Skeletal muscle satellite cell (primary cell): ENCODE measurements around the gene KLHL2.
"Not testable (repeated sequence)": the region's sequence is repeated elsewhere in the genome, so short reads cannot be mapped to it uniquely, and the experiment has no call there.

Experiments used
- H3K27me3 ChIP-seq: 2 replicates; pipeline ENCODE4 v1.7.0; 2013; ENCODE audit warnings: low read length; ENCODE audit not compliant: control insufficient read depth, insufficient read depth
- H3K36me3 ChIP-seq: 2 replicates; pipeline ENCODE4 v1.7.0; 2013; ENCODE audit warnings: mild to moderate bottlenecking, control low read depth, low read length; ENCODE audit not compliant: insufficient read depth
- H3K4me1 ChIP-seq: 2 replicates; pipeline ENCODE4 v1.7.0; 2013; ENCODE audit warnings: low read length; ENCODE audit not compliant: control insufficient read depth, insufficient read depth
- H3K4me2 ChIP-seq: 2 replicates; pipeline ENCODE4 v1.7.0; 2013; ENCODE audit warnings: mild to moderate bottlenecking, low read length
- H3K4me3 ChIP-seq: 2 replicates; pipeline ENCODE4 v1.7.0; 2013; ENCODE audit warnings: low read length
- H3K9ac ChIP-seq: 2 replicates; pipeline ENCODE4 v1.7.0; 2013; ENCODE audit warnings: mild to moderate bottlenecking, low read depth, low read length, moderate library complexity
- H3K9me3 ChIP-seq: replicated peaks from 2 replicates; pipeline ENCODE4 v1.7.0; 2013; ENCODE audit warnings: mild to moderate bottlenecking, control low read depth, low read length

Gene KLHL2

DNA sequence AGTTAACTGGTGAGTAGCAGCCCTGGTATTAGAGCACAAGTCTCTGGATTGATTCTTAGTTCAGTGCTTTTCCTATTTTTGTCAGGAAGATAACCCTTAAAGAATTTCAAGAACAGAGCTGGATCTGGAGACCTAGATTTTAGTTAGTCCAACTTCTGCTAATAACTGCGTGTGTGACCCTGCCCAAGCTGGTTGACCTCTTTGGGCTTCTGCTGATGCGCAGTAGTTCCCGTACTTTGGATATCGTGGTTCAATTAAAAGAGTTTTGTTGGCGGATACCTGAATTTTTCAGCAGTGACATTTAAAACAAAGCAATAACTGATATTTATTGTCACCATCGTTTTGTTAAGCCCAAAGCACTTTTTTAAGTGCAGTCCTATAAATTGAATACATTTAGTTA, 129.4 kb downstream of the KLHL2 start:
- Histone ChIP-seq H3K4me1 (peaks cover 12% of the 10 kb centered on the region), H3K9ac (no peak overlapping the region), H3K4me2 (no peak overlapping the region), H3K9me3 (no peaks in the 10 kb centered on the region), H3K4me3 (no peak overlapping the region), H3K27me3 (no peaks in the 10 kb centered on the region), H3K36me3 (peaks cover 49% of the 10 kb centered on the region)

- peaks cover 43% of the 10 kb centered on the region for H3K36me3 ChIP-seq
- not testable (repeated sequence) for H3K4me2 ChIP-seq, H3K9me3 ChIP-seq, H3K27me3 ChIP-seq, H3K9ac ChIP-seq, H3K4me3 ChIP-seq, H3K4me1 ChIP-seq
These were observed 135.0 kb downstream of the KLHL2 start for GRCh38 chr4:165342340-165342739.

GRCh38 chr4:165343353-165344191, 136.2 kb downstream of the KLHL2 start:
- no peaks in the 10 kb centered on the region for H3K9me3 ChIP-seq
- H3K9ac ChIP-seq = no peak overlapping the region
- no peaks in the 10 kb centered on the region for H3K4me1 ChIP-seq
- no peaks in the 10 kb centered on the region for H3K27me3 ChIP-seq
- H3K4me2 ChIP-seq = no peak overlapping the region
- H3K36me3 ChIP-seq = peaks cover 35% of the 10 kb centered on the region
- no peak overlapping the region for H3K4me3 ChIP-seq

- H3K4me2 ChIP-seq = no peak overlapping the region
- H3K4me3 ChIP-seq = no peak overlapping the region
- H3K36me3 ChIP-seq = peaks cover 18% of the 10 kb centered on the region
- H3K9me3 ChIP-seq = no peaks in the 10 kb centered on the region
- no peaks in the 10 kb centered on the region for H3K27me3 ChIP-seq
- H3K9ac ChIP-seq = no peak overlapping the region
- no peaks in the 10 kb centered on the region for H3K4me1 ChIP-seq
These were observed 138.5 kb downstream of the KLHL2 start for GRCh38 chr4:165345666-165346417.

- Histone ChIP-seq H3K36me3 (peaks cover 3% of the 10 kb centered on the region), H3K4me2 (no peak overlapping the region), H3K9ac (no peak overlapping the region), H3K9me3 (no peaks in the 10 kb centered on the region), H3K4me1 (no peaks in the 10 kb centered on the region), H3K27me3 (no peaks in the 10 kb centered on the region), H3K4me3 (no peak overlapping the region)
These were observed 140.5 kb downstream of the KLHL2 start for GRCh38 chr4:165347647-165348569.

DNA sequence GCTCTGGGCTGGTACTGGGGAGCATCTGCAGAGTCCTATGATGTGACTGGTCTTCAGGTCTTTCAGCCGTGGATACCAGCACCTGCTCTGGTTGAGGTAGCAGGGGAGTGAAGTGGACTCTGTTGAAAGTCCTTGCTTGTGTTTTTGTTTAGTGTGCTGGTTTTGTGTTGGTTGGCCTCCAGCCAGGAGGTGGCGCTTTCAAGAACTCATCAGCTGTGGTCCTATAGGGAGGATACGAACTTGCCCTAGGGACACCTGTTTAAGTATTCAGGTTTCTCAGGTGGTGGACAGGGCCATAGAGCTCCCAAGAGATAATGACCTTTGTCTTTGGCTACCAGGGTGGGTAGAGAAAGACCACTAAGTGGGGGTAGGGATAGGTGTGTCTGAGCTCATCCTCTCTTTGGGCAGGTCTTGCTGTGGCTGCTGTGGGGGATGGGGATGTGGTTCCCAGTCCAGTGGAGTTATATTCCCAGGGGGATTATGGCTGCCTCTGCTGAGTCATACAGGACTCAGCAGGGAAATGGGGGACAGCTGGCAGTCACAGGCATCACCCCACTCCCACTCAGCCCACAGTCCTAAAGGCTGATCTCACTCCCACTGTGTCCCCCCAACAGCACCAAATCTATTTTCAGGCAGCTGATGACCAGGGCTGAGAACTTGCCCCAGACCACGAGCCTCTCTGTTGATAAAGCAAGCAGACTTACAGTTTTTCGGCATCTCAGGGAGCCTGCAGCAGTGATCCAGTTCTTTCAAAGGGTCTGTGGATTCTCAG, 144.2 kb downstream of the KLHL2 start:
- no peak overlapping the region for H3K4me2 ChIP-seq
- H3K27me3 ChIP-seq = no peaks in the 10 kb centered on the region
- H3K9ac ChIP-seq = no peak overlapping the region
- H3K4me3 ChIP-seq = no peak overlapping the region
- no peaks in the 10 kb centered on the region for H3K36me3 ChIP-seq
- H3K4me1 ChIP-seq = no peaks in the 10 kb centered on the region
- H3K9me3 ChIP-seq = no peaks in the 10 kb centered on the region

DNA sequence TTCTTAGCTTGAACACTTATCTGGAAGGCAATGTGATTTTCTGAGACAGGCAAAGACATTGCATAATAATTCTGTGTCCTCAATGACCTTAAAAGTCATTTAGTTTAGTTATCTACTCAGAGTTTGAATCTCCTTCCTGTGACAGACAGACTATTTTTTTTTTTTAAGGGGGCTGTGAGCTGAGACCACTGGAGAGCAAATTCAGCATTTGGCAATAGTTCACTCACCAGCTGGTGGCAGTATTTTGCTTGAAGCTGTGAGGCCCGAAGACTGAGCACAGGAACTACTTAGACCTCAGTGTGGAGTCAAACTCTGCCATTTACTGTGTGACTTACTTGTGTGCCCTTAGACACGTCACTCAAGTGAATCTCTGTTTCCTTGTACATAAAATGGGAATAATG, 148.5 kb downstream of the KLHL2 start:
- Histone ChIP-seq H3K4me2 (no peak overlapping the region), H3K36me3 (no peaks in the 10 kb centered on the region), H3K9ac (no peak overlapping the region), H3K4me3 (no peak overlapping the region), H3K4me1 (peaks cover 10% of the 10 kb centered on the region), H3K27me3 (no peaks in the 10 kb centered on the region), H3K9me3 (no peaks in the 10 kb centered on the region)

DNA sequence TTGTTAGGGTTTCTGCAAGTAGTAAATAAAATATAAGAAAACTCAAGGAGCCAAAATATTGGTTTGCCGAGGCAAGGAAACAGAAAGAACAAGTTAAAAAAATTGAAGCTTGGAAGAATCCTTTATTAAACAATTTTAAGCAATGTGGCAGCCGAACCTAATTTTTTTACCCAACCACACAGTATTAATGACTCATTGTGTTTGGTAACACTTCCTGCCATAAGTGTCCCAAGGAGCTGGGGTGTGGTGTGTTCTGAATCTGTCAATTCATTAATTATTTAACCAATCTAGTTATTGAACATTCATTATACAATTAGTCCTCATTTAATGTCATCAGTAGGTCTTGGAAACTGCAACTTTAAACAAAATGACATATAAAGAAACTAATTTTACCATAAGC, 152.1 kb downstream of the KLHL2 start:
- Histone ChIP-seq H3K36me3 (no peaks in the 10 kb centered on the region), H3K4me2 (no peak overlapping the region), H3K4me1 (peaks cover 10% of the 10 kb centered on the region), H3K4me3 (no peak overlapping the region), H3K9me3 (no peaks in the 10 kb centered on the region), H3K9ac (no peak overlapping the region), H3K27me3 (no peaks in the 10 kb centered on the region)

DNA sequence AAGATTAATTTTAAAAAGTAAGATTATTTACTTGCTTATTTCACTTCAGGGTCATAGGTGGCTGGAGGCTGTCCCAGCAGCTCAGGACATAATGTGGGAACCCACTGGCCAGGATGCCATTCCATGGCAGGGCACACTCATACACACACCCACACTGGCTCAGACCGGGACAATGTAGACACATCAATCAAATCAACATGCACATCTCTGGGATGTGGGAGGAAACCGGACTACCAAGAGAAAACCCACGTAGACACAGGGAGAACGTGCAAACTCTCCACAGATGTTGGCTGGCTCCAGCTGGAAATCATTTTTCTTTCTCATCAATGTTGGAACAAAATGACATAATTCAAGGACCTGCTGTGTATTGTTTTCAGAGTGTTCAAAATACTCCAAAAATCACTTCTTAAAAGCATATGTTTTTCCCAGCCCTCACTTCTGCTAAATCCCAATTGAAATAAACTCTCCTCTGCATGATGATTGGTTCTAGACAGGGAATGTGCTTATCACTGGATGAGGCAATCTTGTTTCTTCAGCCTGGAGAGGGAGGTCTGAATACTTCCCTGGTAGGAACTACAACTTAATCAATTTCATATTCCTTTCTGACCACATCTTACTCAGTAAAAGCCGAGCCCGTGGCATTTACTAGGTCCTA, 152.8 kb downstream of the KLHL2 start:
- Histone ChIP-seq H3K9me3 (no peaks in the 10 kb centered on the region), H3K4me2 (no peak overlapping the region), H3K9ac (no peak overlapping the region), H3K27me3 (no peaks in the 10 kb centered on the region), H3K36me3 (no peaks in the 10 kb centered on the region), H3K4me3 (no peak overlapping the region), H3K4me1 (peaks cover 10% of the 10 kb centered on the region)

DNA sequence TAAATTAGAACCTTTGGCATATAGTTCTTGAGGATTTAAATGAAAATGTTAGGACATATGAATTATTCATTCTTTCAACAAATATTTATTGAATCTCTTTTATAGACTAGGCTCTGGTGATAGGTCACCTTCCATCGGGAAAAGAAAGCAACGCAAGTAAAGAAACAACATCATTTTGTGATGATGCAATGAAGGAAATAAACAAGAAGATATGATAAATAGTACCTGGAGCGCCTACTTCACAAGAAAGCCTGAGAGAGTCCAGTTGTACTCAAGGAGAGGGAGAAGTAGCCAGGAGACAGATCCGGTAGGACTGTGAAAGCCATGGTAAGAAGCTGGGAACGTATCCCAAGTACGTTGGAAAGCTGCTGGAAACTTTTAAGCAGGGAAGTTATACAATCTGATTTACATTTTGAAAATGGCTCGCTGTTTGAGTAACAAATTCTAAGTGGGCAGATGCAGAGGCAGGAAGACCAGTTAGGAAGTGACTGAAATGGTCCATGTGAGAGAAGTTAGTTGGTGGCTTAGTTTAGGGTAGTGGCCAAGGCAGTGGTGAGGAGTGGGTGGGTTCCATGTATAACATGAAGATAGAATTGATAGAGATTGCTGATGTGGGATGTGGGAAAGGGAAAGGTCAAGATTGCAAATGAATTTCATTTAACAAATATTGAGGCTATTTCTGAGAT, 153.8 kb downstream of the KLHL2 start:
- Histone ChIP-seq H3K4me2 (no peak overlapping the region), H3K27me3 (no peaks in the 10 kb centered on the region), H3K9ac (no peak overlapping the region), H3K4me3 (no peak overlapping the region), H3K9me3 (no peaks in the 10 kb centered on the region), H3K4me1 (peaks cover 10% of the 10 kb centered on the region), H3K36me3 (no peaks in the 10 kb centered on the region)
